ENCODE results near the gene TUSC2.
A peak's percentile ranks its signal among the peaks of the same experiment; 100 is the strongest.

The TUSC2 gene

DNA sequence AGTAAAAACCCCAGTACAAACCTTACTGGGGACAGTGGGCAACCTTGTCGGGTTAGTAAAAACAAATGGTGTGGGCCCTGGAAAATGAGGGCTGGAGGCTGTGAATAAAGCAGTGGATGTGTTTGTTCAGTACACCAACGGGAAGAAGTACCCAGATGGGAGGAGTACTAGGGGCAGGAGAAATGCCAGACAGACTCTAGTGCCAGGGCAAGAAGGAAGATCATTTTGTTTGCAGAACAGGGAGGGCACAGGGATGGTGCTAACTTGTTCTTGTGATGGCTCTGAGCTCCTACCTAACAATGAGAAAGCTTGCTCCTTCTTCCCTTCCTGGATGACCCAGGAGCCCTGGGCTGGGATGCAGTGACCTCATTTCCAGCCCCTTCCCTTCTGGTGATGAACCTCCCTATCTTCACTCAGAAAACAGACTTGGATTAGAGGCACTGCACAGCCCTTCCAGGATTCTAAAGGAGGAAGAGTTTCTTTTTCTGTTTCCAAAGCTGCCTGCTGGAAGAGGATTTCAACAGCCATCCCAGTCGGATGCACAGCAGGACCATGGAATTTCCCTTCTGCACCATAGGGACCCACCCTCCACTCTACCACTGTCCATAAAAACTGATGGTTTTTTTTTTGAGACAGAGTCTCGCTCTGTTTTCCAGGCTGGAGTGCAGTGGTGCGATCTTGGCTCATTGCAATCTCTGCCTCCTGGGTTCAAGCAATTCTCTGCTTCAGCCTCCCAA lies 6.5 kb upstream of the TUSC2 start:
- no peak for DNase-seq

DNA sequence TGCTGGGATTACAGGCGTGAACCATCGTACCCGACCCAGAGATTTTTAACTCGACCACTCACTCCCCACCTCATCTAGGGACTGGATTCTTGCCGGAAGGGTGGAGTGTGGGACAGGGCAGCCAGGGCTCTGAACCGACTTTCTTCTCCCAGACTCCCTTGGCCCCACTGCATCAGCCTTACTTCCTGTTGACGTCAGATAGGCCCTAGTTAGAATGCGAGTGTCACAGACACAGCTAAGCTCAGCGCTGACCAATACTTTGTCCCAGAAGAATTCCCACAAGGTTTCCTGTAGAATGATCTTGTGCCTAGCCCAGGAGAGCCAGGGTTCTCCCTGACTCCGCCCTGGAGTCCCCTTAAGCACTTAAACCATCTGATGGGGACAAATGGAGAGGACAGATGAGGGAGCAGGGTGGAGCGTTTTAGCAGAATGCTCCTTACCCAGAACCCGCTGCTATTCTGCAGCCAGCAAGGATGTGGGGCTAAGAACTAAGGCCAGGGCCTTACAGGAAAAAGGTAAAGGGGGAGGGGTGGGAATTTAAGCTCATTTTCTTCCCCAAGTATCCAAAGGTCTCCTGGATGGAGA lies 5.8 kb upstream of the TUSC2 start:
- no peak for DNase-seq

- DNase-seq = no peak
Observed at GRCh38 chr3:50331364-50331907, 3.4 kb upstream of the TUSC2 start.

GRCh38 chr3:50330330-50330729 lies 2.3 kb upstream of the TUSC2 start:
- DNase-seq = no peak

DNA sequence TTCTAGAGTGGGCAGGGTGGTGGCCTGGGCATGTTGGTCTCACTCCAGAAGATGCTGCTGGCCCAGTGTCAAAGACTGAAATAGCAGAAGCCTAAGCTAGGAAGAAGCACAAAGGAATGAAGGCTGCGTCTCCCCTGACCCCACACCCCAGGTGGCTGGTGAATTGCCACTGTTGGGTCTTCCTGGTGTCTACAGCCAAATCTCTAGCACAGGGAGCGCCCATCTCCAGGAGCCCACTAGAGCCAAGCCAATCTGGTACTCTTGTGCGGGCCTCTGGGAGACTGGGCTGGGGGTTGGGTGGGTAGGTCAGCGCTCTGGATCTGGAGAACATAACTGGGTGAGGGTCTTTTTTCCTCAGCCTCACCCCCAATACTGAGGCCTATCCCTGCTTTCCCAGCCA lies 894 bp downstream of the TUSC2 start:
- no peak for DNase-seq

DNA sequence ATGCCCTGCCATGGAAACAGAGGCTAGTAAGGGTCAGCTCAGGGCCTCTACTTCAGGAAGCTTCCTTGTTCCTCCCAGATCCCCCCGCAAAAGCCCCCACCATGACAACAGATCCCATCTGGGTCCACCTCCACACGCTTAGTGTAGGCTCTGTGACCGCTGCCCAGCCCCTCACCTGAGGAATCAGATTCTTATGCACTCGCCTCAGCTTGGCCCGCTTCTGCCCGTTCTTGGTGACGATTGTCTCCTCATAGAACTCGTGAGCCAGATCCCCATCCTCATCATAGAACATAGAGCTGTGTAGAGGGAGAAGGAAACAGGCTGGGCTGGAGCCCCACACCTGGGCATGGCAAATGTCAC lies 1.9 kb downstream of the TUSC2 start:
- no peak for DNase-seq

GRCh38 chr3:50325497-50326181 lies 2.4 kb downstream of the TUSC2 start:
- no peak for DNase-seq

GRCh38 chr3:50325113-50325480 lies 2.9 kb downstream of the TUSC2 start:
- DNase-seq = no peak

DNA sequence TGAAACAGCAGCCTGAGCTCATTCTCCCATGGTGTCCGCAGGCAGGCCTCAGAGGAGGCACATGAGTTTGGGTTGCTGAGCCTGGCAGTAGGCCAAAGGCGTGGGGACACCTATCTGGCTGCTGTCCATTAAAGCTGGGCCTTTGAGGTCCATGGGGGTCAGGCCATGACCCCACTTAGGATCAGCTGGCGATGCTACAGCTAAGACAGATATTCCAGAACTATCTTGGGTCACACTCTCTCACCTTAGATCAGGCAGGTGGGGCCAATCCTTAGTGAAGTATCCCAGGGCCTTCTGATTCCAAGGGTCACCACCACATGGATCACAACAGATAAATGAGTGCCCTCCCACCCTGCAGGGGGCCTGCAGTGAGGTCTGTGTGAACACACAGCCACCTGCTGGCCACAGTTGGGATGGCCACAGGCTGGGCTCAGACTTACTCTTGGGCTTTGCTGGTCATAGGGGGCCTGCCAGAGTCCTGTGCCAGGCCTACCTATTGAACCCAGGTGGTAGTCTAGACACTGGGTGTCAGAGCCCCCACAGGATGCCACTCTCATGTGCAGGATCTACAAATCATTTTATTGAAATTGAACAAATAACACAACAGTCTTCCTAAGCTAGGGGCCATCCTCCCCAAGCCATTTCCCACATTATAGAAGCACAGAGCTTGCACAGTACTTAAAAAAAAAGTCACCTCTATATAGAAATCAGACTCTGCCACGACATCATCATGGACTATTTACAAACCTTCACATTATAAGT lies 3.5 kb downstream of the TUSC2 start:
- DNase-seq = peak; percentile 70

- no peak for DNase-seq
Observed at GRCh38 chr3:50323614-50324199, 4.3 kb downstream of the TUSC2 start.

DNA sequence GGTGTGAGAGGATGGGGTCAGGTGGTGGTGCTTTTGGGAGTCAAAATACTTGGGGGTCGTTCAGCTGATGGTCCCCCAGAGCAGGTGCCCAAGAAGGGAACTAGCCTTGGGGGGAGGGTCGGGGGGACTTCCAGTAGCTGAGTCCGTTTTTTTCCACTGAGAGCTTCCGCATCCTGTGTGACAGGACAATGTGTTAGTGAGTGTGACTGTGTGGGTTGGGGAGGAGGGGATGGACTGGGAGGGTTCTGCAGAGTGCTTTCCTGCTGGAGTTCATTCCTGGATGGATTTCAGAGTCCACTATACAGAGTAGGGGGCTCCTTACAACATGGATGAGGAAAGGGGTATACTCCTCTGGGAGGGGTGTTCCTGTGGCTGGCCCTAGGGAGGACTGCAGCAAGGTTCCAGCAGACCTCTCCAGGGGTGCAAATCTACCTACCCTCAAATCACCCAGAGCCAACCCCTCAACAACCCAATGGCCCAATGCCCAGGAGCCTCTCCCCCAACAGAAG lies 4.9 kb downstream of the TUSC2 start:
- DNase-seq = no peak

DNA sequence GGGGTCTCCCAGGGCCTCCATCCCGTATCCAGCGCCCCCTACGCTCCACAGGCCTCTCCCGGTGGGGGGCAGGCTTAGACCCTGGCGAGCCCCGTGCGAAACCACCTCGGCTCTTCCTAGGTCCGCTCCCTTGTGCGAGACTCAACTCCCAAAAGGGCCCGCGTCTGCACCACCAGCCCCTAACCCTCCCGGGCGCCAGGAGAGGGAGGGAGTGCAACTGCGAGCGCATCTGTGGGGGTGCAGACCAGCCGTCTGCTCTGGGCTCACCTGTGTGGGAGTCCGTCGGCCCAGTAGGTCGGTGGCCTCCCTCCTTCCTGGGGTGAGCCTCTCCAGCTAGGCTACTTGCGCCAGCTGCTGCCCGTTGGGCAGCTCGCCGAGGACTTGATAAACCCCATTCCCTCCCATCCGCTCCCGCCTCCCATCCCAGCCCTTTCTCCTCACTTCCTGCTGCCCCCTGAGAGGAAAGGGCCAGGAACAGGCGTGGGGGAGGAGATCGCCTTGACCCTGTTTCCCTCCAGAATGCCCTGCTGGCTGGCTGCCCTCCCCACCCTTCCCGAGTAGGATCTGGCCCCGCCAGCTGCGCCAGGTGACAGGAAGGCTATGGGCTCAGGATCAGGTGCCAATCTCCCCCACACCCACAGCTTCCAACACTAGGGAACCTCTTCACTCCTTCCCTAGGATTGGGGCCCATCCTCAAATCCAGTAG lies 5.5 kb downstream of the TUSC2 start, which contains the start of gene HYAL2:
TSS of gene HYAL2 (minus strand) at position 360 of the 706 bp plus-strand sequence. CDS start 2,256 bp downstream, outside the sequence.
- no peak for DNase-seq

GRCh38 chr3:50322115-50322385 lies 6.0 kb downstream of the TUSC2 start:
- no peak for DNase-seq

DNA sequence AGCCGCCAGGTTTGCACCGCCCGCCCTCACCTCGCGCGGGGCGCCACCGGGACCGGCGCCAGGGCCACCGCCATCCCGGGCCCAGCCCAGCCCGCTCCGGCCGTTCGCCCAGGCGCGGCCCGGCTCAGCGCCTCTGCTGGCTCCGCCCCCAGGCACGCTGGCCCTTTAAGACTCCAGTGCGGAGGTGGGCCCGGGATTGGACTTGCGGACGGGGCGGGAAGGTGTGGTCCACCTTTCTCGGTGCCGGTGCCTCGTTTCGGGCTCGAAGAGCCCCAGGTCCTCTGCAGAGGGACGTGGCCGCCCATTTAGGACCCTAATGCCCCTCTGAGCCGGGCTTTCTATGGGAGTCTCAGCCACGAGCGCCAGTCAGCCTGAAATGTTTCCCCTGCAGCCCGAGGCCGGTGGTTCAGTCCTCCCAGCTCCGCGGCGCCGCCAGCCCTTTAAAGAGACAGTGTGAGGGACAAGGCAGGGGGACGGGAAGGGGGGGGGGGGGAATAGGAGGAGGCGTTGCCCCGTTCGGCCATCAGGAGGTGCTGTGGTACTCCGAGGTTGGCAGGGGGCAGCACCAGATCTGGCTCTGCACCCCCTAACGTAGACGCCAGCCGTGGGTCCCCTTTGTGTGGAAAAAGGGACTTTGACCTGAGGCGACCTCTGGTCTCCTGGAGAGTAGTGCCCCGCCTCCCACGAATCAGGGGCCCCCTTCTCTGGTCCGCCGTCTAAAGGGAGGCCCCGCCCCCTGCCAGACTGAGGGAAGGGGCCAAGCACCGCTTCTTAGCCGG lies 6.5 kb downstream of the TUSC2 start:
- DNase-seq = peak; percentile 81

DNA sequence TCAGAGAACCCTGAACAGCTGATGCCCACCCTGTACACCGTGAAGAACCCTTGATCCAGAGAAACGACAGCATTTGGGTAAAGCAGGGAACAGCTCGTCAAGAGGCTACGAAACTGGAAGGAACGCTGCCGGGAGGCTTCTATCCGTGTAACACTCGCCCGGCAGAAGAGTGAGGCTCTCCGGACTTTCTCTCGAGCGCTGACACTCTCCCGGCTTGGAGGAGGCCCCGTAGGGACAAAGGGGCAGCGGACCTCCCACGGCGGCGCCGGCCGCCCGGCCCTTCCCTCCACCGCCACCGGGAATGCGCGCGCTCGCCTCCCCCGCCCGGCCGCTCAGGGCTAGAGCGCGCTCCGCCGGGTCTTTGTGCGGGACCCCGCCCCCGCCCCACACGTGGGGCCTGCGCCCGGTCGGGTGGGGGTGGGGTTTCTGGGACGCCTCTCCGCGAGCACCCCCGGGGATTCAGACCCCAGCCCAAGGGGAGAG lies 7.1 kb downstream of the TUSC2 start:
- peak; percentile 67 for DNase-seq

GRCh38 chr3:50319894-50320625 lies 8.0 kb downstream of the TUSC2 start:
- DNase-seq = no peak

- DNase-seq = no peak
Observed at GRCh38 chr3:50319181-50319893, 8.7 kb downstream of the TUSC2 start.

GRCh38 chr3:50318615-50319014 lies 9.4 kb downstream of the TUSC2 start:
- DNase-seq = no peak

- DNase-seq = no peak
Observed at GRCh38 chr3:50318163-50318562, 9.9 kb downstream of the TUSC2 start.

GRCh38 chr3:50317300-50317699 lies 10.7 kb downstream of the TUSC2 start:
- no peak for DNase-seq

All from stimulated activated CD4-positive, alpha-beta T cell treated with anti-CD3 and anti-CD28 coated beads, Interleukin-4, amount 100 ng/mL, for 1 hour (primary cell).